Spinal cord (tissue), 10 donors: ENCODE results near the gene MYLK2. TPM values are rescaled to one million over a fixed set of nuclear protein-coding genes. Genes with fewer than 3 reads are reported as not detected.

ENCODE experiments used
- DNase-seq, 6 donors: peaks; one replicate each; pipeline versions ENCODE4 v3.0.0 to v3.0.0-alpha.2; 2013 to 2015; ENCODE audit warnings: low spot score in 6 of 6, low read depth in 4 of 6
- H3K27ac ChIP-seq: one replicate; pipeline ENCODE4 v1.5.1; 2013; ENCODE audit warnings: low read depth, low read length, control low read depth
- H3K27me3 ChIP-seq: one replicate; pipeline ENCODE4 v1.6.1; 2013; ENCODE audit warnings: low read length; ENCODE audit not compliant: control insufficient read depth, insufficient read depth
- H3K36me3 ChIP-seq: one replicate; pipeline ENCODE4 v1.6.1; 2013; ENCODE audit warnings: low read length; ENCODE audit not compliant: control insufficient read depth, insufficient read depth
- H3K4me1 ChIP-seq: one replicate; pipeline ENCODE4 v1.6.1; 2013; ENCODE audit warnings: low read length; ENCODE audit not compliant: control insufficient read depth, insufficient read depth
- H3K4me3 ChIP-seq: one replicate; pipeline ENCODE4 v1.5.1; 2013; ENCODE audit warnings: low read depth, low read length, control low read depth
- H3K9me3 ChIP-seq: one replicate; pipeline ENCODE4 v1.6.1; 2013; ENCODE audit warnings: low read length; ENCODE audit not compliant: control insufficient read depth, insufficient read depth
- WGBS: methylation state at CpG from one replicate; pipeline ENCODE4 v1.1.5; 2013; ENCODE audit warnings: missing lambda C conversion rate; ENCODE audit not compliant: insufficient coverage; 5-methylcytosine and 5-hydroxymethylcytosine counted together
- polyA plus RNA-seq, 2 donors: library from polyadenylated mRNA; unstranded; fragments of 120-200 nt; gene quantifications; one replicate each; pipeline ENCODE4 v1.2.1, GENCODE V29; 2013; ENCODE audit not compliant: insufficient read length in 2 of 2
- total RNA-seq, 2 donors: library from RNA; depleted of rRNA in 1 of 2; stranded (reverse); fragments of 120-200 nt in 1 of 2; fragments of >200 nt in 1 of 2; gene quantifications; one replicate each; pipeline versions ENCODE4 v1.2.3 to v1.2.4, GENCODE V29; 2013 to 2014
- donor health status: healthy.

MYLK2 gene
- total and polyA plus RNA-seq, 4 donors, result 0.79 to 5.2 (median 5.1) TPM

GRCh38 chr20:31797364-31797763 lies 21.8 kb upstream of the MYLK2 start:
- Histone ChIP-seq H3K36me3 (peaks cover 15% of the 10 kb centered on the region), H3K4me3 (no peak overlapping the region), H3K27ac (no peak overlapping the region), H3K4me1 (no peaks in the 10 kb centered on the region), H3K9me3 (no peaks in the 10 kb centered on the region), H3K27me3 (no peaks in the 10 kb centered on the region)
- WGBS, result 73% methylated on average over 3 of the region's 3 CpGs
- DNase-seq, result no peak

DNA sequence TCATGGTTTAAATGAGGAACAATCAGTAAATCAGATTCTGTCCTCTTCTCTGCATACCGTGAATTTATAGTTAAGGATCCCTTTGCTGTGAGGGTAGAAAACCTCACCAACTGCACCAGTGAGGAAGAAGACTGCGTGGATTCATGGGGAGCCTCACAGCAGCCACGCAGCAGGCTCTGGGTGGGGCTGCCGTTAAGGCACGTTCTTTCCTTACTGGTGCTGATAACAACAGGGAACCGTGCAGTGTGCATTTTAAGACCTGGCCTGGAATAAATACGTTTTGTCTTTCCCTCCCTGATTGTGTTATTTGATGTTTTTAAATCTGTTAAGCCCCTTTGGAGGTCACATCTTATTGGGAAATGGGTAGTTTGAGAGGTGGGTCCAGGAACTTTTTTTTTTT lies 17.6 kb upstream of the MYLK2 start:
- 88% methylated on average over 6 of the region's 7 CpGs for WGBS

DNA sequence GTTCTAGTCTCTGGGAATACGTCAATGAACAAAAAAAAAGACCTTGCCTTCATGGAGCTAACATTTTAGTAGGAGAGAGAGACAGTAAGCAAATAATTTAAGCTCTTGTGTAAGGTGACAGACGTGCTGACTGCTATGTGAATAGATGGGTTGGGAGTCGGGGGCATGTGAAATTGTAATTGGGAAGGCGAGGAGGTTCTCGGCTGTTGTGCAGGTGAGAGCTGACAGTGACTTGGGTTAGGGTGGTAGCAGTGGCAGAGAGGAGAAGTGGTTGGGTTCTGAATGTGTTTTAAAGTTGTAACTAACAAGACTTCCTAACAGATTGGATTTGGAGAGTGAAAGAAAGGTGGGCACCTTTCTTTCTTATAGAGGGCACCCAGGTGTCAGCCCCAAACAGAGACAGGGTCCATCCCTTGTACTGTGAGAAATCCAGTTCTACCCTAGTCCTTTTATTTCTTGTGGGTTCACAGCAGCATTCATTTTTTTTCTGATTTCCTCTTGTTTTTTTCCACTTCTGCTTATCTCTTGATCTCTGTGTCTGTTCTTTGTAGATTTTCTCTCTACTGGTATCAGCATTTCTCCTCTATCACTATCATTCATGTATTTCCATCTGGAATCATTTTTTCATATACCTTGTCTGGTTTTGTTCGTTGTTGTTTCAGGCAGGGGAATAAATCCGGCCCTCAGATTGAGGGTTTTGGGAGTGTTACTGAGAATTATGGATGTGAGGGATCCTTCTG lies 15.4 kb upstream of the MYLK2 start:
- 97% methylated on average over 5 of the region's 7 CpGs for WGBS
- H3K36me3 ChIP-seq, result peaks cover 9% of the 10 kb centered on the region
- H3K9me3 ChIP-seq, result no peaks in the 10 kb centered on the region
- no peaks in the 10 kb centered on the region for H3K4me1 ChIP-seq
- no peak overlapping the region for H3K27ac ChIP-seq
- no peaks in the 10 kb centered on the region for H3K27me3 ChIP-seq
- no peak overlapping the region for H3K4me3 ChIP-seq
- DNase-seq, result no peak

More for the DNA sequence above, 17.6 kb upstream of the MYLK2 start:
- Histone ChIP-seq H3K36me3 (peaks cover 9% of the 10 kb centered on the region), H3K9me3 (no peaks in the 10 kb centered on the region), H3K4me3 (no peak overlapping the region), H3K27me3 (no peaks in the 10 kb centered on the region), H3K4me1 (no peaks in the 10 kb centered on the region), H3K27ac (no peak overlapping the region)
- DNase-seq, result no peak

DNA sequence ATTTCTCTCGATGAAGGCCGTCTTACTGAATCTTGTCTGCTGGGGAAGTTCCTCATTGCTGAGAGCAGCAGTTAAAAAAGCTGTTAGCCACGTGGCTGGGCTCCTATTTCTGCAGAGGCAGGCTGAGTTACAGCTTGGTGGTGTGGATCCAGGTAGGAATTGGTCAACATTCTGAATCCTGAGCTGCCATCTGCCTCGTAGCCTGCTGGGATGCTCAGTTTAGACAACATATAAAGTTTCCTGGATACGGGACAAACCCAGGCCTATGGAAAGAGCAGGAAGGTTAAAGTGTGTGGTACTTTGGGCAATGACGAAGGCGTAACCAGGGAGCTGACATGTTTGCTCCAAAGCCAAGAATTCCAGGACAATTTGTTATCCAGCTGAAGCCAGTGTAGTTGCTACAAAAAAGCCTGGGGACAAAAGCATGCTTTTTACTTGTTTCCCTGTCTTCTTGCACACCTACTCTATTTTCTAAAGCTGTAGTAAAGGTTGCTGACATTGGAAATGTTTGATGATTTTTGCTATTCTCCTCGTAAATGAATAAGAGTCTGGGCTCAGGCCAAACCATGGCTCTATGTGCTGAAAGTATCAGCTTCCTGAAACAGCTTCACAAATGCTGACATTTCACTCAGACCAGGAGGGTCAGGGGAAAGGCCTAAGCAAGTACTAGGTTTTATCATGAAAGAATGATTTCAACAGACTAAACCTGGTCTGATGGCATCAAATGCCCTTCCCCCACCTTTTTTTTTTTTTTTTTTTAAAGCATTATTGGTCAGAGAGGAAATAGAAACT lies 12.4 kb upstream of the MYLK2 start:
- no peaks in the 10 kb centered on the region for H3K27me3 ChIP-seq
- DNase-seq, result peak in 1 of 6 donors; percentile 15
- 57% methylated on average over 8 of the region's 8 CpGs for WGBS
- peaks cover 8% of the 10 kb centered on the region for H3K4me1 ChIP-seq
- H3K27ac ChIP-seq, result no peak overlapping the region
- H3K4me3 ChIP-seq, result no peak overlapping the region
- peaks cover 1% of the 10 kb centered on the region for H3K36me3 ChIP-seq
- H3K9me3 ChIP-seq, result no peaks in the 10 kb centered on the region

GRCh38 chr20:31808481-31808880 lies 10.7 kb upstream of the MYLK2 start:
- WGBS, result 41% methylated on average over 2 of the region's 3 CpGs
- peaks cover 12% of the 10 kb centered on the region for H3K4me1 ChIP-seq

DNA sequence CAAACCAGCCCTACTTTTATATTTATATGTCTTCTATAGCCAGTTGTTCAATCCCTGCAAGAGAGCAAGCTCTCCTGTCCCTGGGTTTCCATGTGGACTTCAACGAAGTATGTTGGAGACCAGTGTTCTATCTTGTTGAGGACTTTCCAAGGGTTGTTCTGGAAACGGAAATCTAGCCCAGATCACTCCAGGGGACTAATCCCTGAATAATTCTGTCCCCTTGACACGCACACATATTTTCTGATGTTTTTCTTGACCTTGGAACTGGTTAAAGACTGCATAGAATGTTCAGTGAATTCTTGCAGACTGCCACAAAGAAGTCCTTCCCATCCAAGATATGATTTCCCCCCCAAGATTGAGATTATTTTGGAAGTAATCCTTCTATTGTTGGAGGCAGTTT lies 9.5 kb upstream of the MYLK2 start:
- no peaks in the 10 kb centered on the region for H3K9me3 ChIP-seq
- no CpG with 5 or more reads among the region's 3 CpGs for WGBS
- H3K27ac ChIP-seq, result no peak overlapping the region
- no peak overlapping the region for H3K4me3 ChIP-seq
- no peaks in the 10 kb centered on the region for H3K27me3 ChIP-seq
- no peak for DNase-seq
- peaks cover 12% of the 10 kb centered on the region for H3K4me1 ChIP-seq
- no peaks in the 10 kb centered on the region for H3K36me3 ChIP-seq

More at GRCh38 chr20:31808481-31808880, 10.7 kb upstream of the MYLK2 start:
- Histone ChIP-seq H3K27me3 (no peaks in the 10 kb centered on the region), H3K36me3 (no peaks in the 10 kb centered on the region), H3K4me3 (no peak overlapping the region), H3K27ac (no peak overlapping the region), H3K9me3 (no peaks in the 10 kb centered on the region)
- DNase-seq, result no peak

- H3K27me3 ChIP-seq, result no peaks in the 10 kb centered on the region
- 80% methylated on average over 3 of the region's 4 CpGs for WGBS
These were observed 8.0 kb upstream of the MYLK2 start for GRCh38 chr20:31811198-31811597.

DNA sequence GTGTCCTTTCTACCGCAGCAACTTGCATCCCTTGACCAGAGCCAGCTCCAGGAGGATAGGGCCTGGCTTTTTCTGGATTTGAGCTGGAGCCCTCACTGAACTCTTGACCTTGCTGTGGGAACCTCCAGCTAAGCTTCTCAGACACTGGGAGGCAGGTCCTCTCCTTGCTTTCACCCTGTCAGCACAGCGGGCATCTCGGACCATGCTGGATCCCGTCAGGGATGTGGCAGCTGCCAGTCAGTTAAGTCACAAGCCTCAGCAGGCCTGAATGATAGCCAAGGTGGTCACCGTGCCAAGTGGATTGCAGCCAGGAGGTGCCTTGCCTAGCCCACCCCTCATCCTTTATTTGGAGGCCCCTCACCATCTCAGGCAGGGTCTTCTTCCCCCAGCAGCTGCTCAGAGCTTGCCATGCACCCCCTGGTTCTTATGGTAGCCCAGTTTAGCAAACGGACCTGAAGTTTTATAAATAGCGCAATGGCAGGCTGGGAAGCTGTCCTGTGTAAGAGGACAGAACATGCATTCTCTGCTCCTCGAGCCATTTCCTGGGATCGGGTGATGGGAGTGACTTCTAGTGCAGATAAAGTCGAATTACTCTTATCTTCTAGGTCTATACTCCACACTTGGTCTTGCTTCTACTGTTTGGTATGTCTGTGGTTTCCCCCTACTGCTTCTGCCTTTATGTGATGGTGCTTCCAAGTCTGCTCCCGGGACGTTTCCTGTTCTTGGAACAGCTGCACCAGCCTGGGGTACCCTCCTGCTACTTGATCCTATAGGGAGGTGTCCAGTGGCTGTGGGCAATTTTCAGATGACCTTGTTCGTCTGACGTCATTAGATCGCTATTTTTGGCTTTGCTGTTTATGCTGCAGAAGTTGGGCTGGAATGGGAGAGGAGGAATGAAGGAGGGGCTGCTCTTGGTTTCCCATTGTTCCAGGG lies 7.1 kb upstream of the MYLK2 start:
- Histone ChIP-seq H3K36me3 (no peaks in the 10 kb centered on the region), H3K27ac (no peak overlapping the region), H3K4me3 (no peak overlapping the region), H3K4me1 (peaks cover 21% of the 10 kb centered on the region), H3K27me3 (no peaks in the 10 kb centered on the region), H3K9me3 (no peaks in the 10 kb centered on the region)
- DNase-seq, result no peak
- WGBS, result 80% methylated on average over 9 of the region's 15 CpGs

More at GRCh38 chr20:31811198-31811597, 8.0 kb upstream of the MYLK2 start:
- Histone ChIP-seq H3K36me3 (no peaks in the 10 kb centered on the region), H3K4me1 (peaks cover 21% of the 10 kb centered on the region), H3K27ac (no peak overlapping the region), H3K4me3 (no peak overlapping the region), H3K9me3 (no peaks in the 10 kb centered on the region)
- no peak for DNase-seq

DNA sequence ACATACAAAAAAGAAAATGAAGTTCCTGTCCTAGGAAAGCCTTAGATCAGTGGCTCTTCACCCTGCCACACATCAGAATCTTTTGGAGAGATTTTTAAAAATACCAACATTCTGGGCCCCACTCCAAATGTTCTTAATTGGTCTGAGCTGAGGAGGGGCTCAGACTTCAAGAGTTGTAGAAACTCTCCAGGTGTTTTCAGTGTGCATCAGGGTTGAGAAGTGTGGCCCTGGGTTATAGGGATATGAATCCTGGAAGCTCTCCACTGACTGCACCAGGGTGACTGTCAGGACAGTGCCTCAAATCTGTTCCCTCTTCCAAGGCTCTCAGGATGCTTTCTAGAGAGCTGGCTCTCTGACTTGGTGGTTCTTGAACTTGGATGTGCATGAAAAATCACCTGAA lies 5.5 kb upstream of the MYLK2 start:
- Histone ChIP-seq H3K27ac (no peak overlapping the region), H3K36me3 (no peaks in the 10 kb centered on the region), H3K9me3 (no peaks in the 10 kb centered on the region), H3K4me3 (no peak overlapping the region), H3K27me3 (no peaks in the 10 kb centered on the region), H3K4me1 (peaks cover 21% of the 10 kb centered on the region)
- no peak for DNase-seq
